H1 (cell line): ENCODE measurements around the gene LIFR. TPM values are rescaled to one million over a fixed set of nuclear protein-coding genes. Genes with fewer than 3 reads are reported as not detected.

Experiments used
- CTCF ChIA-PET: fragments of 300-600 bp; sonication (Branson Sonifier 250); formaldehyde crosslinking; loops from one replicate; lab custom pipeline; 2021; ENCODE audit not compliant: partially characterized antibody; lab: Charles Lee
- POLR2A ChIA-PET: fragments of 300-600 bp; sonication (Branson Sonifier 250); formaldehyde crosslinking; loops from one replicate; lab custom pipeline; 2021; ENCODE audit warnings: inconsistent platforms; ENCODE audit not compliant: partially characterized antibody; lab: Charles Lee
- DNase-seq, 2 experiments: peaks; one replicate each; pipeline versions ENCODE4 v3.0.0 to v3.0.0-alpha.2; 2010 to 2022; ENCODE audit warnings: low spot score in 2 of 2, low read depth in 1 of 2, mixed read lengths in 1 of 2
- FAIRE-seq: peaks from 2 replicates; lab custom pipeline; 2011; peaks lifted over from hg19 to GRCh38; lab: Jason Lieb, UNC
- H2AFZ ChIP-seq: 2 replicates; pipeline ENCODE4 v1.8.1; 2012; ENCODE audit warnings: low read length, inconsistent platforms
- H2AK5ac ChIP-seq: 2 replicates; pipeline ENCODE4 v1.6.1; 2013; ENCODE audit warnings: low read depth, low read length
- H2BK120ac ChIP-seq: replicated peaks from 2 replicates; pipeline ENCODE3; 2013; ENCODE audit warnings: low read depth, low read length, inconsistent platforms
- H2BK12ac ChIP-seq: 2 replicates; pipeline ENCODE4 v1.6.1; 2013; ENCODE audit warnings: low read depth, low read length
- H2BK15ac ChIP-seq: 2 replicates; pipeline ENCODE4 v1.6.1; 2013; ENCODE audit warnings: low read length
- H2BK20ac ChIP-seq: 2 replicates; pipeline ENCODE4 v1.6.1; 2013; ENCODE audit warnings: low read length
- H2BK5ac ChIP-seq: 2 replicates; pipeline ENCODE4 v1.6.1; 2013; ENCODE audit warnings: low read depth, low read length
- H3K14ac ChIP-seq: 2 replicates; pipeline ENCODE4 v1.6.1; 2013; ENCODE audit warnings: inconsistent platforms; ENCODE audit not compliant: insufficient read length
- H3K18ac ChIP-seq: 2 replicates; pipeline ENCODE4 v1.6.1; 2013; ENCODE audit warnings: low read length; ENCODE audit errors: extremely low read depth
- H3K23ac ChIP-seq: 2 replicates; pipeline ENCODE4 v1.6.1; 2013; ENCODE audit warnings: inconsistent platforms; ENCODE audit not compliant: insufficient read length
- H3K23me2 ChIP-seq: 2 replicates; pipeline ENCODE4 v1.6.1; 2013; ENCODE audit warnings: low read depth, low read length
- H3K27ac ChIP-seq: 2 replicates; pipeline ENCODE4 v1.6.1; 2011; ENCODE audit warnings: low read depth, low read length, inconsistent platforms
- H3K27me3 ChIP-seq, 4 experiments: replicated peaks in 1 of 4; 1 replicate in 1 of 4; 2 replicates in 3 of 4; pipeline versions ENCODE4 v1.6.1 to v1.8.1; 2011 to 2013; ENCODE audit warnings: low read length in 3 of 4, mild to moderate bottlenecking in 3 of 4, inconsistent platforms in 2 of 4, mixed read lengths in 2 of 4, moderate library complexity in 1 of 4; ENCODE audit not compliant: control insufficient read depth in 3 of 4, insufficient read depth in 3 of 4; ENCODE audit errors: extremely low read depth in 1 of 4
- H3K36me3 ChIP-seq, 4 experiments: 2 replicates each; pipeline versions ENCODE4 v1.6.1 to v1.8.1; 2011 to 2013; ENCODE audit warnings: mild to moderate bottlenecking in 4 of 4, low read length in 3 of 4, moderate library complexity in 2 of 4, control low read depth in 1 of 4, inconsistent platforms in 1 of 4; ENCODE audit not compliant: insufficient read depth in 4 of 4, control insufficient read depth in 2 of 4
- H3K4ac ChIP-seq: replicated peaks from 2 replicates; pipeline ENCODE3; 2013; ENCODE audit warnings: low read length, low read depth, mixed read lengths, inconsistent platforms; ENCODE audit not compliant: insufficient read length
- H3K4me1 ChIP-seq, 4 experiments: replicated peaks in 1 of 4; 1 replicate in 1 of 4; 2 replicates in 3 of 4; pipeline versions ENCODE4 v1.6.1 to v1.8.1; 2011 to 2013; ENCODE audit warnings: low read length in 3 of 4, inconsistent platforms in 2 of 4, mixed read lengths in 1 of 4; ENCODE audit not compliant: insufficient read depth in 4 of 4, control insufficient read depth in 3 of 4
- H3K4me2 ChIP-seq, 2 experiments: 2 replicates each; pipeline versions ENCODE4 v1.6.1 to v1.8.1; 2011 to 2013; ENCODE audit warnings: low read depth in 2 of 2, low read length in 2 of 2, control low read depth in 1 of 2, inconsistent platforms in 1 of 2, mild to moderate bottlenecking in 1 of 2; ENCODE audit not compliant: insufficient read depth in 1 of 2
- H3K4me3 ChIP-seq, 4 experiments: fragments of 200-600, 300-600 bp in 1 of 4; sonication (generic), shearing (Covaris generic), sonication (Bioruptor Twin) in 1 of 4; 2 replicates each; pipeline versions ENCODE4 v1.5.1 to v1.8.1; 2011 to 2016; ENCODE audit warnings: low read length in 4 of 4, low read depth in 3 of 4, control low read depth in 2 of 4, inconsistent platforms in 2 of 4, mild to moderate bottlenecking in 2 of 4, mixed read lengths in 1 of 4, moderate library complexity in 1 of 4; ENCODE audit not compliant: insufficient read depth in 2 of 4; ENCODE audit errors: extremely low read depth in 1 of 4
- H3K56ac ChIP-seq: replicated peaks from 2 replicates; pipeline ENCODE3; 2013; ENCODE audit warnings: low read depth, mild to moderate bottlenecking, mixed read lengths, low read length, inconsistent platforms; ENCODE audit not compliant: insufficient read length
- H3K79me1 ChIP-seq: 2 replicates; pipeline ENCODE4 v1.6.1; 2013; ENCODE audit warnings: low read depth, low read length, control low read depth
- H3K79me2 ChIP-seq, 2 experiments: 2 replicates each; pipeline versions ENCODE4 v1.6.1 to v1.8.1; 2012 to 2013; ENCODE audit warnings: low read length in 2 of 2, mild to moderate bottlenecking in 2 of 2, inconsistent platforms in 1 of 2; ENCODE audit not compliant: insufficient read depth in 2 of 2, control insufficient read depth in 1 of 2
- H3K9ac ChIP-seq, 4 experiments: replicated peaks in 1 of 4; 1 replicate in 1 of 4; 2 replicates in 3 of 4; pipeline versions ENCODE4 v1.6.1 to v1.8.1; 2011 to 2013; ENCODE audit warnings: low read depth in 3 of 4, low read length in 3 of 4, control low read depth in 2 of 4, mild to moderate bottlenecking in 2 of 4, moderate library complexity in 2 of 4, inconsistent platforms in 1 of 4; ENCODE audit errors: extremely low read depth in 1 of 4
- H3K9me3 ChIP-seq, 2 experiments: 2 replicates each; pipeline versions ENCODE4 v1.6.1 to v1.8.1; 2012 to 2013; ENCODE audit warnings: mild to moderate bottlenecking in 2 of 2, moderate library complexity in 2 of 2, control low read depth in 1 of 2, inconsistent platforms in 1 of 2, low read depth in 1 of 2, low read length in 1 of 2, mixed read lengths in 1 of 2; ENCODE audit not compliant: insufficient read depth in 2 of 2
- H4K20me1 ChIP-seq, 2 experiments: replicated peaks in 1 of 2; 2 replicates each; pipeline versions ENCODE3 to v1.8.1; 2011 to 2013; ENCODE audit warnings: inconsistent platforms in 2 of 2, low read length in 2 of 2, mild to moderate bottlenecking in 1 of 2; ENCODE audit not compliant: insufficient read depth in 2 of 2, control insufficient read depth in 1 of 2
- H4K5ac ChIP-seq: 2 replicates; pipeline ENCODE4 v1.6.1; 2013; ENCODE audit warnings: low read length, low read depth, mixed read lengths, inconsistent platforms; ENCODE audit not compliant: insufficient read length
- H4K8ac ChIP-seq: 2 replicates; pipeline ENCODE4 v1.8.0; 2013; ENCODE audit warnings: mild to moderate bottlenecking, moderate library complexity, low read length, inconsistent platforms; ENCODE audit not compliant: insufficient read depth; ENCODE audit errors: extremely low read depth
- H4K91ac ChIP-seq: replicated peaks from 2 replicates; pipeline ENCODE3; 2013; ENCODE audit warnings: low read length, mixed read lengths, inconsistent platforms; ENCODE audit not compliant: insufficient read length
- EZH2 ChIP-seq: fragments of 200-600 bp; sonication (generic); IDR thresholded peaks from 2 replicates; pipeline ENCODE4 v1.7.1; 2012; ENCODE audit warnings: low read depth, mild to moderate bottlenecking, moderate library complexity, low read length, inconsistent platforms; ENCODE audit not compliant: severe bottlenecking
- RAD21 ChIP-seq, 2 experiments: IDR thresholded peaks in 1 of 2; conservative IDR thresholded peaks in 1 of 2; 2 replicates each; pipeline ENCODE4 v1.6.1; 2011; ENCODE audit warnings: low read depth in 2 of 2, low read length in 2 of 2, improper control_type of control experiment in 1 of 2, inconsistent platforms in 1 of 2, mild to moderate bottlenecking in 1 of 2, moderate library complexity in 1 of 2
- SAP30 ChIP-seq: fragments of 300-600 bp; sonication (generic); IDR thresholded peaks from 2 replicates; pipeline ENCODE4 v1.7.1; 2012; ENCODE audit warnings: low read length, moderate library complexity, mild to moderate bottlenecking, inconsistent platforms; ENCODE audit not compliant: insufficient read depth, insufficient replicate concordance
- SIN3A ChIP-seq, 2 experiments: IDR thresholded peaks in 1 of 2; conservative IDR thresholded peaks in 1 of 2; 2 replicates each; pipeline ENCODE4 v1.6.1; 2011 to 2012; ENCODE audit warnings: low read length in 2 of 2, improper control_type of control experiment in 1 of 2, low read depth in 1 of 2, mild to moderate bottlenecking in 1 of 2
- SP2 ChIP-seq: IDR thresholded peaks from 2 replicates; pipeline ENCODE4 v1.6.1; 2012; ENCODE audit warnings: mild to moderate bottlenecking, low read length, inconsistent platforms
- SP4 ChIP-seq: IDR thresholded peaks from 2 replicates; pipeline ENCODE4 v1.6.1; 2012; ENCODE audit warnings: low read length, inconsistent platforms
- TAF1 ChIP-seq: IDR thresholded peaks from 2 replicates; pipeline ENCODE4 v1.6.1; 2011; ENCODE audit warnings: mild to moderate bottlenecking, low read depth, low read length
- WGBS, 2 experiments: shearing (Covaris generic) in 1 of 2; methylation state at CpG; one replicate each; pipeline versions ENCODE4 v1.1.6 to v1.1.7; 2013 to 2015; ENCODE audit warnings: low lambda C conversion rate in 2 of 2, mixed read lengths in 2 of 2, inconsistent platforms in 1 of 2, low coverage in 1 of 2, missing lambda C conversion rate in 1 of 2; ENCODE audit not compliant: insufficient replicate concordance in 2 of 2, insufficient coverage in 1 of 2, insufficient read length in 1 of 2; ENCODE audit errors: extremely low coverage in 1 of 2, missing lambda C conversion rate in 1 of 2; 5-methylcytosine and 5-hydroxymethylcytosine counted together
- polyA plus RNA-seq, 7 experiments: library from polyadenylated mRNA; depleted of rRNA in 3 of 7; stranded (reverse) in 5 of 7; unstranded in 2 of 7; fragments of >200 nt in 5 of 7; fragments of 200-250 nt in 2 of 7; gene quantifications; 1 replicate in 5 of 7; 2 replicates in 1 of 7; 4 replicates in 1 of 7; pipeline versions ENCODE4 v1.2.1 to v1.2.3, GENCODE V29; 2011 to 2013; ENCODE audit warnings: missing spikeins in 2 of 7, mixed read lengths in 2 of 7
- total RNA-seq: library from RNA; stranded (reverse); fragmentation: NEBNext Ultra II Directional; extraction: Animal tissue kit (Norgen Biotek cat#: 25700); gene quantifications from 2 replicates; pipeline ENCODE4 v1.2.1, GENCODE V29; 2021

LIFR gene
- total and polyA plus RNA-seq, 2 of the 8 experiments (the other 6 are each of a cell fraction or from before 2014, with no cell fraction given): 2.0 to 18.9 TPM

DNA sequence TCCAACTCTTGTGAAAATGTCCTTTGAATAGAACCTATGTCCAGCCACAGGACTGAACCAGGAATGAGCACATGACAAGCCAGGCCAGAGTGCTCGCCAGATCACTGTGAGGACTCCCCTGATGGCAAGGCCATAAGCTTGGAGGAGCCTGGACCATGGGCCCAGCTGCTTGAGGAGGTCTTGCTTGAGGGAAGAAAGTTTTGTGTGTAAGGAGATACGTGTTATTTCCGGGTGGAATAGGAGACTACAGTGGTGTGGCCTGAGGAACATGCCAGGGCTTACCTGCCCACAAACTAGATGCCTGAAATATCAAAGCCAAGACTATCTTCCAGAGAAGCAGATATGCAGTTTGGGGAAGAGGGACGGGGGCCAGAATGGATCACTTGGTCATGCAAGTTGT is 84.7 kb downstream of the LIFR start:
- Histone ChIP-seq H2AFZ (no peak overlapping the region), H2AK5ac (no peak overlapping the region), H4K5ac (no peak overlapping the region), H2BK120ac (no peak overlapping the region), H3K4me1 (peaks cover 0 to 12% (median 2%) of the 10 kb centered on the region in 4 experiments; a peak in 3 of 7 replicates), H4K20me1 (no peaks in the 10 kb centered on the region), H3K9ac (no peak overlapping the region), H2BK5ac (no peak overlapping the region), H4K8ac (no peak overlapping the region), H3K36me3 (no peaks in the 10 kb centered on the region), H3K56ac (no peak overlapping the region), H3K9me3 (no peaks in the 10 kb centered on the region), H3K4me2 (no peak overlapping the region), H3K18ac (no peak overlapping the region), H3K4me3 (no peak overlapping the region), H3K79me1 (no peaks in the 10 kb centered on the region), H3K23me2 (no peaks in the 10 kb centered on the region), H3K14ac (no peak overlapping the region), H3K23ac (no peak overlapping the region), H2BK20ac (no peak overlapping the region), H2BK12ac (no peak overlapping the region), H4K91ac (no peak overlapping the region), H3K4ac (no peak overlapping the region), H2BK15ac (no peak overlapping the region), H3K27me3 (no peaks in the 10 kb centered on the region), H3K27ac (no peak overlapping the region), H3K79me2 (no peaks in the 10 kb centered on the region)
- CTCF ChIA-PET: no interaction called here
- DNase-seq (no peak), FAIRE-seq (no peak)
- TF ChIP-seq EZH2 (no peak), SP4 (no peak), TAF1 (no peak), SAP30 (no peak), SP2 (no peak), RAD21 (IDR thresholded peaks at IDR 0.05 in 1 of 2, conservative IDR thresholded peaks at IDR 0.05 in 1 of 2; ENCODE audit: low read depth in 2 of 2, low read length in 2 of 2) (no peak), SIN3A (conservative IDR thresholded peaks at IDR 0.05 in 1 of 2, IDR thresholded peaks at IDR 0.05 in 1 of 2; ENCODE audit: low read depth in 1 of 2, low read length in 2 of 2) (no peak)
- WGBS, 2 experiments: 88% methylated on average over 4 of the region's 4 CpGs; no CpG with 5 or more reads in 1 of the 2 experiments
- POLR2A ChIA-PET: no interaction called here
